GM12801 (cell line): Measurements from ENCODE around the gene ATG9B.

Source experiments
- CTCF ChIP-seq: IDR thresholded peaks from one replicate; pipeline ENCODE4 v1.5.1; 2011; ENCODE audit warnings: control low read depth; ENCODE audit not compliant: insufficient read length; ENCODE audit errors: extremely low read depth

Gene ATG9B

GRCh38 chr7:150970424-150970823 is 53.9 kb downstream of the ATG9B start:
- no peak for TF ChIP-seq CTCF

GRCh38 chr7:150969475-150969874 is 54.8 kb downstream of the ATG9B start:
- no peak for TF ChIP-seq CTCF

GRCh38 chr7:150968734-150969372 is 55.4 kb downstream of the ATG9B start:
- no peak for TF ChIP-seq CTCF

- no peak for TF ChIP-seq CTCF
These were observed 56.1 kb downstream of the ATG9B start for GRCh38 chr7:150968056-150968733.

GRCh38 chr7:150967349-150967748 is 56.9 kb downstream of the ATG9B start:
- no peak for TF ChIP-seq CTCF

GRCh38 chr7:150966002-150966401 is 58.3 kb downstream of the ATG9B start:
- TF ChIP-seq CTCF: no peak

GRCh38 chr7:150965273-150965830 is 58.9 kb downstream of the ATG9B start:
- TF ChIP-seq CTCF: no peak
